NT2/D1 (cell line): ENCODE measurements around the gene RAC2.

Experiments used
- YY1 ChIP-seq: IDR thresholded peaks from 2 replicates; pipeline ENCODE4 v1.6.1; 2011; ENCODE audit not compliant: insufficient read length, insufficient read depth
- ZNF274 ChIP-seq: IDR thresholded peaks from 2 replicates; pipeline ENCODE4 v1.6.1; 2011; ENCODE audit warnings: mild to moderate bottlenecking, low read depth, low read length

- TF ChIP-seq YY1 (no peak), ZNF274 (no peak)
These were observed 19.2 kb downstream of the RAC2 start for GRCh38 chr22:37224757-37225420.
